HG03460 (cell line): ENCODE measurements around the gene AKT3.

Source experiments
- ATAC-seq: cut with Tn5 transposase; IDR thresholded peaks from one replicate; pipeline ENCODE4 v1.9.1; 2021; ENCODE audit not compliant: unreplicated experiment

AKT3 gene

GRCh38 chr1:243564814-243565213 lies 285.2 kb downstream of the AKT3 start:
- ATAC-seq, result no peak

- no peak for ATAC-seq
Measured at GRCh38 chr1:243563732-243564131, 286.3 kb downstream of the AKT3 start.

GRCh38 chr1:243562473-243562872 lies 287.6 kb downstream of the AKT3 start:
- ATAC-seq, result no peak

- no peak for ATAC-seq
Measured at GRCh38 chr1:243561588-243562319, 288.3 kb downstream of the AKT3 start.

- ATAC-seq, result no peak
Measured at GRCh38 chr1:243559575-243560162, 290.4 kb downstream of the AKT3 start.

GRCh38 chr1:243558576-243558975 lies 291.5 kb downstream of the AKT3 start:
- ATAC-seq, result no peak

GRCh38 chr1:243557866-243558265 lies 292.2 kb downstream of the AKT3 start:
- no peak for ATAC-seq

GRCh38 chr1:243554686-243555085 lies 295.4 kb downstream of the AKT3 start:
- ATAC-seq, result no peak

- ATAC-seq, result no peak
Measured at GRCh38 chr1:243553090-243553489, 297.0 kb downstream of the AKT3 start.

- no peak for ATAC-seq
Measured at GRCh38 chr1:243550276-243550675, 299.8 kb downstream of the AKT3 start.

GRCh38 chr1:243549791-243550190 lies 300.3 kb downstream of the AKT3 start:
- no peak for ATAC-seq

- no peak for ATAC-seq
Measured at GRCh38 chr1:243549108-243549507, 300.9 kb downstream of the AKT3 start.

- ATAC-seq, result no peak
Measured at GRCh38 chr1:243548516-243548915, 301.5 kb downstream of the AKT3 start.

- ATAC-seq, result no peak
Measured at GRCh38 chr1:243547891-243548290, 302.2 kb downstream of the AKT3 start.

GRCh38 chr1:243546457-243546856 lies 303.6 kb downstream of the AKT3 start:
- no peak for ATAC-seq

GRCh38 chr1:243543501-243543900 lies 306.5 kb downstream of the AKT3 start:
- no peak for ATAC-seq

GRCh38 chr1:243542739-243543415 lies 307.2 kb downstream of the AKT3 start:
- ATAC-seq, result no peak

GRCh38 chr1:243539636-243540035 lies 310.4 kb downstream of the AKT3 start:
- ATAC-seq, result no peak

- ATAC-seq, result no peak
Measured at GRCh38 chr1:243535014-243535413, 315.0 kb downstream of the AKT3 start.

GRCh38 chr1:243529512-243529911 lies 320.5 kb downstream of the AKT3 start:
- ATAC-seq, result no peak

GRCh38 chr1:243528459-243529121 lies 321.5 kb downstream of the AKT3 start:
- no peak for ATAC-seq

- no peak for ATAC-seq
Measured at GRCh38 chr1:243526180-243526579, 323.9 kb downstream of the AKT3 start.
